Left lung (tissue), 10 donors: ENCODE measurements around the gene BSND. TPM values are rescaled to one million over a fixed set of nuclear protein-coding genes. Genes with fewer than 3 reads are reported as not detected.

Experiments used
- ATAC-seq: fragments of 200-7000 bp; cut with Tn5 transposase; one replicate; pipeline ENCODE4 v1.9.1; 2020; ENCODE audit warnings: moderate library complexity
- DNase-seq, 4 donors: peaks; one replicate each; pipeline ENCODE4 v3.0.0-alpha.2; 2013 to 2020
- H3K27ac ChIP-seq, 2 donors: fragments of 200-600 bp; sonication (generic) in 1 of 2; one replicate each; pipeline versions ENCODE4 v1.5.0 to v1.8.0; 2020 to 2021
- H3K27me3 ChIP-seq, 2 donors: fragments of 200-600 bp; sonication (generic) in 1 of 2; one replicate each; pipeline versions ENCODE4 v1.5.0 to v1.8.0; 2020 to 2021
- H3K36me3 ChIP-seq, 2 donors: fragments of 200-600 bp; sonication (generic) in 1 of 2; one replicate each; pipeline versions ENCODE4 v1.5.0 to v1.8.0; 2020 to 2021
- H3K4me1 ChIP-seq, 2 donors: fragments of 200-600 bp; one replicate each; pipeline ENCODE4 v1.8.0; 2021
- H3K4me3 ChIP-seq, 2 donors: fragments of 200-600 bp; sonication (generic) in 1 of 2; one replicate each; pipeline versions ENCODE4 v1.5.0 to v1.8.0; 2020 to 2021; ENCODE audit warnings: mild to moderate bottlenecking in 1 of 2
- H3K9me3 ChIP-seq, 2 donors: fragments of 200-600 bp; sonication (generic) in 1 of 2; one replicate each; pipeline versions ENCODE4 v1.5.0 to v1.8.0; 2020 to 2021
- CTCF ChIP-seq, 2 donors: fragments of 200-600 bp; sonication (generic) in 1 of 2; IDR thresholded peaks; one replicate each; pipeline versions ENCODE4 v1.5.0 to v1.8.0; 2021; ENCODE audit warnings: antibody characterized with exemption in 2 of 2
- intact Hi-C, 2 donors: fragments of 100-400 bp; cut with DNase I; formaldehyde crosslinking; loops; one replicate each; pipeline versions ENCODE4 v1.11.2 to v1.14.2; 2022
- polyA plus RNA-seq, 6 donors: library from polyadenylated mRNA; unstranded; fragments of 120-200 nt; gene quantifications; one replicate each; pipeline ENCODE4 v1.2.1, GENCODE V29; 2013; ENCODE audit not compliant: insufficient read length in 6 of 6
- total RNA-seq, 2 donors: library from RNA; stranded (reverse); fragmentation: NEBNext Ultra II Directional; extraction: Animal tissue kit (Norgen Biotek cat#: 25700); gene quantifications; one replicate each; pipeline ENCODE4 v1.2.1, GENCODE V29; 2021
- donor health status: DM: no; HTN: yes; CAD: no.
- donor health status: DM: no; HTN: no; CAD: no.

BSND gene
- total and polyA plus RNA-seq, 8 donors, result 0.03 to 0.06 (median 0.06) TPM; not detected in 3

DNA sequence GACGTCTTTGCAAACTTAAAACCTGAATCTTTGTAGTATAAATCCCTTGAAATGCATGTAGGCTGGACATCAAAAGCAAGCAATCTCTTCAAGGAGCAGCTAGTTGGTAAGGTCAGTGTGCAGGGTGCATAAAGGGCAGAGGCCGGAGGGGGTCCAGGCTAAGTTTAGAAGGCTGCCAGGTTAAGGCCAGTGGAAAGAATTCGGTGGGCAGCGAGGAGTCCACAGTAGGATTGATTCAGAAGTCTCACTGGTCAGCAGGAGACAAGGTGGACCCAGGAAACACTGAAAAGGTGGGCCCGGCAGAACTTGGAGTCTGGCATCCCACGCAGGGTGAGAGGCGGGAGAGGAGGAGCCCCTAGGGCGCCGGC, 40.2 kb downstream of the BSND start:
- intact Hi-C loops, result no loop called here
- Histone ChIP-seq H3K27ac (peak overlapping the region in 1 of 2 donors; percentile 28), H3K36me3 (no peaks in the 10 kb centered on the region), H3K9me3 (no peaks in the 10 kb centered on the region), H3K27me3 (peaks cover 17 to 71% of the 10 kb centered on the region in 2 donors), H3K4me1 (peaks cover 0 to 32% of the 10 kb centered on the region in 2 donors), H3K4me3 (peak overlapping the region in 1 of 2 donors; percentile 50)
- no peak for ATAC-seq
- no peak for TF ChIP-seq CTCF (IDR thresholded peaks at IDR 0.05)
- DNase-seq, result no peak

DNA sequence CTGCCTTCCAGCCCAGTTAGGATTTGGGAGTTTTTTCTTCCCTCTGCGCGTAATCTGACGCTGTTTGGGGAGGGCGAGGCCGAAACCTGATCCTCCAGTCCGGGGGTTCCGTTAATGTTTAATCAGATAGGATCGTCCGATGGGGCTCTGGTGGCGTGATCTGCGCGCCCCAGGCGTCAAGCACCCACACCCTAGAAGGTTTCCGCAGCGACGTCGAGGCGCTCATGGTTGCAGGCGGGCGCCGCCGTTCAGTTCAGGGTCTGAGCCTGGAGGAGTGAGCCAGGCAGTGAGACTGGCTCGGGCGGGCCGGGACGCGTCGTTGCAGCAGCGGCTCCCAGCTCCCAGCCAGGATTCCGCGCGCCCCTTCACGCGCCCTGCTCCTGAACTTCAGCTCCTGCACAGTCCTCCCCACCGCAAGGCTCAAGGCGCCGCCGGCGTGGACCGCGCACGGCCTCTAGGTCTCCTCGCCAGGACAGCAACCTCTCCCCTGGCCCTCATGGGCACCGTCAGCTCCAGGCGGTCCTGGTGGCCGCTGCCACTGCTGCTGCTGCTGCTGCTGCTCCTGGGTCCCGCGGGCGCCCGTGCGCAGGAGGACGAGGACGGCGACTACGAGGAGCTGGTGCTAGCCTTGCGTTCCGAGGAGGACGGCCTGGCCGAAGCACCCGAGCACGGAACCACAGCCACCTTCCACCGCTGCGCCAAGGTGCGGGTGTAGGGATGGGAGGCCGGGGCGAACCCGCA, 40.8 kb downstream of the BSND start, which contains the start of gene PCSK9:
TSS of gene PCSK9 (plus strand) at position 207 of the 741 bp plus-strand sequence. CDS start at position 497, 290 bp downstream.
- peak within 1 kb of the TSS; percentile 32 to 50 for H3K4me3 ChIP-seq
- no peak for TF ChIP-seq CTCF (IDR thresholded peaks at IDR 0.05)
- peak in 3 of 4 donors; percentile 50 to 88 (median 59) for DNase-seq
- peaks cover 17 to 65% of the 10 kb centered on the region in 2 donors for H3K27me3 ChIP-seq
- no peaks in the 10 kb centered on the region for H3K36me3 ChIP-seq
- peaks cover 0 to 32% of the 10 kb centered on the region in 2 donors for H3K4me1 ChIP-seq
- H3K27ac ChIP-seq, result peak within 1 kb of the TSS; percentile 19 to 65
- peak; percentile 79 for ATAC-seq
- intact Hi-C loops, result no loop called here
- H3K9me3 ChIP-seq, result no peaks in the 10 kb centered on the region

GRCh38 chr1:55040083-55040932, 41.6 kb downstream of the BSND start:
- Histone ChIP-seq H3K36me3 (no peaks in the 10 kb centered on the region), H3K27ac (peak overlapping the region in 1 of 2 donors; percentile 65), H3K9me3 (no peaks in the 10 kb centered on the region), H3K4me3 (peak overlapping the region; percentile 32 to 50), H3K27me3 (peaks cover 17 to 60% of the 10 kb centered on the region in 2 donors), H3K4me1 (peaks cover 0 to 32% of the 10 kb centered on the region in 2 donors)
- no peak for TF ChIP-seq CTCF (IDR thresholded peaks at IDR 0.05)
- intact Hi-C loops, result no loop called here
- peak in 1 of 4 donors; percentile 31 for DNase-seq
- peak; percentile 57 for ATAC-seq

DNA sequence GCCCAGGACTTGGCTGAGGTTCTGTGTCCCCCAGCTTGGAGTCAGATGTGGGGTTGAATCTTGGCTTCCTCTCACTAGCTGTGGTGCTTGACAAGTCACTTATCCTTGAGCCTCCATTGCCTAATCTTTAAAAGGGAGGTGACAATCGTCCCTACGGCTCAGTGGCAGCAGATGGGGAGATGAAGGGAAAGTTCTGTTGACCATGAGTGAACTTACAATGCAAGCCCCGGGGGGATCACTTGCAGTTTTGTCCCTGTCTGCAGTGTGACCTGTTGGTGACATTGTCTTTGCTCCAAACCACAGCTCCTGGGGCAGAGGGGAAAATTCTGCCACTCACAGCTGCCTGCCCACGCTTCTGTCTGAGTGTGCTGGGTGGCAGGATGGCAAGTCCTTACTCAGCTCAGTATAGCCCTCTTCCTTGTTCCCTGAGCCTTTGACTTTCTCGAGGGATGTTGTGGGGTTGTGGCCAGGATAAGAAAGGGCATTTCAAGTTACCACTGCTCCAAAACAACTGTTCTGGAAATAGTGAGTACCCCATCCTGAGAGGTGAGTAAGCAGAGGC, 42.3 kb downstream of the BSND start:
- Histone ChIP-seq H3K27ac (no peak overlapping the region), H3K27me3 (peaks cover 17 to 60% of the 10 kb centered on the region in 2 donors), H3K9me3 (no peaks in the 10 kb centered on the region), H3K4me1 (peaks cover 0 to 32% of the 10 kb centered on the region in 2 donors), H3K4me3 (peak overlapping the region; percentile 32 to 50), H3K36me3 (no peaks in the 10 kb centered on the region)
- TF ChIP-seq CTCF (IDR thresholded peaks at IDR 0.05), result no peak
- DNase-seq, result no peak
- peak; percentile 7 for ATAC-seq
- intact Hi-C loops, result no loop called here
